ELR (cell line): Measurements from ENCODE around the gene SLC43A1.
"Not testable (repeated sequence)": the region's sequence is repeated elsewhere in the genome, so short reads cannot be mapped to it uniquely, and the experiment has no call there.

Experiments
- DNase-seq: peaks from one replicate; pipeline ENCODE4 v3.0.0-alpha.2; 2015; ENCODE audit warnings: low read depth

Gene SLC43A1

GRCh38 chr11:57515332-57516060 is at the start of gene SLC43A1:
Gene SLC43A1 (minus strand): TSS chr11:57515702. CDS start chr11:57514111, 1,591 bp downstream.
- peak; percentile 65 for DNase-seq

- no peak for DNase-seq
These were observed 47.1 kb upstream of the SLC43A1 start for GRCh38 chr11:57562596-57562995.

GRCh38 chr11:57560146-57560545 is 44.6 kb upstream of the SLC43A1 start:
- no peak for DNase-seq

GRCh38 chr11:57556041-57556440 is 40.5 kb upstream of the SLC43A1 start:
- no peak for DNase-seq

- no peak for DNase-seq
These were observed 39.9 kb upstream of the SLC43A1 start for GRCh38 chr11:57555393-57555792.

GRCh38 chr11:57552479-57552878 is 37.0 kb upstream of the SLC43A1 start:
- DNase-seq: no peak

GRCh38 chr11:57551941-57552340 is 36.4 kb upstream of the SLC43A1 start:
- DNase-seq: no peak

GRCh38 chr11:57549983-57550382 is 34.5 kb upstream of the SLC43A1 start:
- no peak for DNase-seq

GRCh38 chr11:57547854-57548377 is 32.4 kb upstream of the SLC43A1 start:
- DNase-seq: peak; percentile 35

- peak; percentile 83 for DNase-seq
These were observed 31.5 kb upstream of the SLC43A1 start for GRCh38 chr11:57546869-57547475.

- DNase-seq: no peak
These were observed 30.9 kb upstream of the SLC43A1 start for GRCh38 chr11:57546451-57546850.

- DNase-seq: no peak
These were observed 30.4 kb upstream of the SLC43A1 start for GRCh38 chr11:57545883-57546282.

- no peak for DNase-seq
These were observed 29.1 kb upstream of the SLC43A1 start for GRCh38 chr11:57544566-57544965.

- DNase-seq: no peak
These were observed 28.1 kb upstream of the SLC43A1 start for GRCh38 chr11:57543593-57543992.

GRCh38 chr11:57542582-57542981 is 27.1 kb upstream of the SLC43A1 start:
- DNase-seq: no peak

GRCh38 chr11:57541169-57541568 is 25.7 kb upstream of the SLC43A1 start:
- DNase-seq: no peak

GRCh38 chr11:57539342-57539741 is 23.8 kb upstream of the SLC43A1 start:
- no peak for DNase-seq

- DNase-seq: no peak
These were observed 21.6 kb upstream of the SLC43A1 start, which contains the start of gene SMTNL1 for GRCh38 chr11:57536947-57537619. Gene SMTNL1 (plus strand): TSS chr11:57537595. CDS start chr11:57542643, 5,048 bp downstream.

- not testable (repeated sequence) for DNase-seq
These were observed 18.9 kb upstream of the SLC43A1 start for GRCh38 chr11:57534449-57534848.

- peak; percentile 98 for DNase-seq
These were observed 15.3 kb upstream of the SLC43A1 start, which contains the start of gene TIMM10 for GRCh38 chr11:57530596-57531507. Gene TIMM10 (minus strand): TSS chr11:57530754. CDS start chr11:57530189, 565 bp downstream.

GRCh38 chr11:57530215-57530595 is 14.7 kb upstream of the SLC43A1 start:
- no peak for DNase-seq

- DNase-seq: no peak
These were observed 13.5 kb upstream of the SLC43A1 start for GRCh38 chr11:57529012-57529411.
